Activated T-helper 1 cell treated with anti-CD3 and anti-CD28 coated beads, Interleukin-12 subunit alpha, Interleukin-12 subunit beta, Interleukin-2, Interleukin-4 antibody, amounts not matched to agents 30 ng/mL and 10 ng/mL and 1 ng/mL, durations not matched to agents 14 hours and 24 hours and 36 hours (primary cell): ENCODE measurements around the gene COL6A6. TPM values are rescaled to one million over a fixed set of nuclear protein-coding genes. Genes with fewer than 3 reads are reported as not detected.

Experiments
- DNase-seq: peaks from one replicate; pipeline ENCODE4 v3.0.0; 2021; ENCODE audit warnings: low spot score
- H3K27ac Mint-ChIP-seq: one replicate; pipeline ENCODE4 v1.8.0; 2021; ENCODE audit warnings: mild to moderate bottlenecking, mixed read lengths
- H3K27me3 Mint-ChIP-seq: one replicate; pipeline ENCODE4 v1.8.0; 2022; ENCODE audit warnings: mild to moderate bottlenecking, moderate library complexity, mixed read lengths; ENCODE audit not compliant: insufficient read depth
- H3K36me3 Mint-ChIP-seq: one replicate; pipeline ENCODE4 v1.8.0; 2021; ENCODE audit warnings: low read depth, mixed read lengths
- H3K4me1 Mint-ChIP-seq: one replicate; pipeline ENCODE4 v1.8.0; 2021; ENCODE audit warnings: low read depth, mixed read lengths
- H3K4me3 Mint-ChIP-seq: one replicate; pipeline ENCODE4 v1.8.0; 2021; ENCODE audit warnings: mild to moderate bottlenecking, moderate library complexity, mixed read lengths
- H3K9me3 Mint-ChIP-seq: one replicate; pipeline ENCODE4 v1.8.0; 2021; ENCODE audit warnings: mixed read lengths
- intact Hi-C: fragments of 100-400 bp; cut with micrococcal nuclease; formaldehyde crosslinking; loops from one replicate; pipeline ENCODE4 v1.15.1; 2024
- total RNA-seq: library from RNA; stranded (reverse); gene quantifications from 2 replicates; pipeline ENCODE4 v1.2.3, GENCODE V29; 2022

The COL6A6 gene, protein sequence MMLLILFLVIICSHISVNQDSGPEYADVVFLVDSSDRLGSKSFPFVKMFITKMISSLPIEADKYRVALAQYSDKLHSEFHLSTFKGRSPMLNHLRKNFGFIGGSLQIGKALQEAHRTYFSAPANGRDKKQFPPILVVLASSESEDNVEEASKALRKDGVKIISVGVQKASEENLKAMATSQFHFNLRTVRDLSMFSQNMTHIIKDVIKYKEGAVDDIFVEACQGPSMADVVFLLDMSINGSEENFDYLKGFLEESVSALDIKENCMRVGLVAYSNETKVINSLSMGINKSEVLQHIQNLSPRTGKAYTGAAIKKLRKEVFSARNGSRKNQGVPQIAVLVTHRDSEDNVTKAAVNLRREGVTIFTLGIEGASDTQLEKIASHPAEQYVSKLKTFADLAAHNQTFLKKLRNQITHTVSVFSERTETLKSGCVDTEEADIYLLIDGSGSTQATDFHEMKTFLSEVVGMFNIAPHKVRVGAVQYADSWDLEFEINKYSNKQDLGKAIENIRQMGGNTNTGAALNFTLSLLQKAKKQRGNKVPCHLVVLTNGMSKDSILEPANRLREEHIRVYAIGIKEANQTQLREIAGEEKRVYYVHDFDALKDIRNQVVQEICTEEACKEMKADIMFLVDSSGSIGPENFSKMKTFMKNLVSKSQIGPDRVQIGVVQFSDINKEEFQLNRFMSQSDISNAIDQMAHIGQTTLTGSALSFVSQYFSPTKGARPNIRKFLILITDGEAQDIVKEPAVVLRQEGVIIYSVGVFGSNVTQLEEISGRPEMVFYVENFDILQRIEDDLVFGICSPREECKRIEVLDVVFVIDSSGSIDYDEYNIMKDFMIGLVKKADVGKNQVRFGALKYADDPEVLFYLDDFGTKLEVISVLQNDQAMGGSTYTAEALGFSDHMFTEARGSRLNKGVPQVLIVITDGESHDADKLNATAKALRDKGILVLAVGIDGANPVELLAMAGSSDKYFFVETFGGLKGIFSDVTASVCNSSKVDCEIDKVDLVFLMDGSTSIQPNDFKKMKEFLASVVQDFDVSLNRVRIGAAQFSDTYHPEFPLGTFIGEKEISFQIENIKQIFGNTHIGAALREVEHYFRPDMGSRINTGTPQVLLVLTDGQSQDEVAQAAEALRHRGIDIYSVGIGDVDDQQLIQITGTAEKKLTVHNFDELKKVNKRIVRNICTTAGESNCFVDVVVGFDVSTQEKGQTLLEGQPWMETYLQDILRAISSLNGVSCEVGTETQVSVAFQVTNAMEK (N-terminal part only)
- not detected in 2 replicates for total RNA-seq

DNA sequence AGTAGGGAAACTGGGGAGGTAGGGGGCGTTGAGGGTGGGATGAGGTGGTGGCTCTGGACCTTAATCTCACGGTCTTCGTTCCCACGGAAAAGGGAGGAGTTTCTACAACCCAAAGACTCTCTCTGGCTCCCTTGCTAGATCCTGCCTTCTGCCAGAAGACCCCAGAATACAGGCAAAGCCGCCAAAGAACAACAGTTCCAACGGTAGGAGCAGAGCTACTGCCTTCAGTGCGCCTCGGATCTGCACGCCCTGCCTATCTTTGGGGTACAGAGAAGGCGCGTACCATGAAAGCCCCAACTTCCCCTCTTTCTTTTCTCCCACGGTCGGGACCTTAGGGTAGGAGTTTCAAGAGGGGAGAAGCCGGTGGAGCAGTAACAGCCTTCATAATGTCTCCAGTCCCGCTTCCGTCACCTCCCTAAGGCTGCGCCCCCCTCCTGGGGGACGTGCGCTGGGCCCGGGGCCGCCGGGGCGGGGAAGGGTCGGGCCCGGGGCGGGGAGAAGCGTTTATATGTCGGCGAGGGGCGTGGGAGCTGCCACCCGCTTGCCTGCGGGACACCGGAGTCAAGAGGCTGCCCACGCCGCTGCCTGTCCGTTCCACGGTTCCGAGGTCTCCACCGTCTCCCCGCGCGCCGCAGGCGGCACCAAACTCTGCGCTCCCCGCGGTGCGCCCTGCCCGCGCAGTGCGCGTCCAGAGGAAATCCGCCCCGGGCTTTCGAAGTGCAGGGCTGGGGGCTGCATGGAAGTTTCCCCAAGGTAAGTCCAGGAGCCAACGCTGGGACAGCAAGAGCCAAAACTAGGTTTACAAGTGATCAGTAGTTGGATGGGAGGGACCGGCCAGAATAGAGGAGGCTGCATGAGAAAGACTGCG is at the start of gene COL6A6:
TSS of gene COL6A6 (plus strand) at position 533 of the 868 bp plus-strand sequence. CDS start 43,188 bp downstream, outside the sequence.
- Mint-ChIP-seq H3K9me3 (no peaks in the 10 kb centered on the region), H3K4me3 (no peak within 1 kb of the TSS), H3K27me3 (peaks cover 25% of the 10 kb centered on the region), H3K36me3 (no peaks in the 10 kb centered on the region), H3K27ac (no peak within 1 kb of the TSS), H3K4me1 (no peaks in the 10 kb centered on the region)
- DNase-seq = no peak
- intact Hi-C loops = no loop called here

DNA sequence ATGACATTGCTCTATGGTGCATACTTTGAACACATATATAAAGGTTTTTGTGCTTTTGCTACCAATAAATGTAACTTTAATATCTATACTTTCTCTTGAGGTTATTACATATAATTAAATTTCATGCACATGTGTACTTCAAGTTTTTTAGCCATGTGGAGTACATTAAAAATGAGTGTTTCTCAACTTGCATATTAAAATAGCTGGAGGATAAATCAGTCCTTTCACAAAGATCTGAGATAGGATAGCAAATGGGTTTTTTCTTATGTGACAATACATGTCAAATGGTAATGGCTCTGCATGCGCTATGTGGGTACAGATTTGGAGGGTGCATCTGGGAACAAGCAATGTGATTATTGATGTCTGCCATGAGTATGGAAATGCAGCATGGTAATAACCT is 48.7 kb upstream of the COL6A6 start:
- Mint-ChIP-seq H3K36me3 (no peaks in the 10 kb centered on the region), H3K4me1 (no peaks in the 10 kb centered on the region), H3K27me3 (peaks cover 4% of the 10 kb centered on the region), H3K27ac (no peak overlapping the region), H3K9me3 (no peaks in the 10 kb centered on the region), H3K4me3 (no peak overlapping the region)
- DNase-seq = no peak
- intact Hi-C loops = no loop called here

DNA sequence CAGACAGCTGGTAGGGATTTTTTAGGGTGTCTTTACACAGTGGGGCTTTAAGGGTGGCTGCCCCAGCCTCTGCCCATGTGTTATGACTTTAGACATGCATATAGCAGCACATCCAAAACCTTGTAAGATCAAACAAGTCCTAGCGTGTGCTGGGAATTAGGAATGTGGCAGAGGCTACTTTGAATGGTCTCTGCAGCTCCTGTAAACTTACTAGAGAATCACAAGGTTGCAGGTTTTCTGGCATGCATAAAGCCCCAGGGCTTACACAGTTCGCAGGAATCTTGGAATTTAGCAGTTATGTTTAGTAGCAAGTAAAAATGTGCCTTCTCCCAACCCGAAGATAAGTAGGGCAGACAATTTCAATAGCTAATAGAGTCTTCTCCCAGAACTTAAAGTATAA is 46.9 kb upstream of the COL6A6 start:
- H3K36me3 Mint-ChIP-seq = no peaks in the 10 kb centered on the region
- no peak for DNase-seq
- H3K27me3 Mint-ChIP-seq = peaks cover 4% of the 10 kb centered on the region
- no peaks in the 10 kb centered on the region for H3K9me3 Mint-ChIP-seq
- no peak overlapping the region for H3K4me3 Mint-ChIP-seq
- H3K4me1 Mint-ChIP-seq = no peaks in the 10 kb centered on the region
- intact Hi-C loops = no loop called here
- H3K27ac Mint-ChIP-seq = no peak overlapping the region

DNA sequence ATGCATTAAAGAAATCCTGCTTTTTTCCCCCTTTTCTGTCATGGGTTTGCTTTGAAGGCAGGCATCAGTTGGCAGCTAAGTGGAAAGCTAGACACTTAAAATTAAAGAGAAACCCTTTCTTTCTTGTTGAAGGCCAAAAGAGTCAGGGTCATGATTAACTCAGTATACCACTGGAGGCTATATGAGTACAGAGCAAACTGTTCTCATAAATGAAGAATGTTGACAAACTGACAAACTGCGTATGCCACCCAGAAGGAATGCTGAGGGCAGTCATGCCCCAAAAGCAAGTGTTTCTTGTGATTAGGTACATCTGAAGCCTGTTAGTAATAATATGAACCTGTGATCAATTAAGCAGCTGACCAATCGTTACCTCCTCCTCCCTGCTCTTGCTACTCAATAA is 43.6 kb upstream of the COL6A6 start:
- Mint-ChIP-seq H3K27ac (no peak overlapping the region), H3K4me3 (no peak overlapping the region)

DNA sequence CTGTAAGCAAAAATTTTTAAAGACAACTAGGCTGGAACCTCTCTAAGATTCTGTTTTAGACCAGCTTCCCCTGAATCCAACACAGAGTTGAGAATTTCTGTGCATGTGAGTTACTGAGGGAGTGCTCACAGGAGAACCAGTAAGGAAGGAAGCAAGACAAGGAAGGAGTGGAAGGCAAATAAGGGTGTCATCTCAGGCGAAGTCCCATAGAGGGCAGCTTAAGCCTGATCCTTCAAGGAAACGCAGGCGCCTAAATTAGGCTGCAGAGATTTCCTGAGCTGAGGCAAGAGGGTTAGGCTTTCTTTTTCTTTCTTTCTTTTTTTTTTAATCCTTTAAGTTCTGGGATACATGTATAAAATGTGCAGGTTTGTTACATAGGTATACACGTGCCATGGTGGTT is 36.2 kb upstream of the COL6A6 start:
- H3K36me3 Mint-ChIP-seq = no peaks in the 10 kb centered on the region
- DNase-seq = no peak
- no peaks in the 10 kb centered on the region for H3K27me3 Mint-ChIP-seq
- intact Hi-C loops = no loop called here
- H3K4me1 Mint-ChIP-seq = no peaks in the 10 kb centered on the region
- no peak overlapping the region for H3K27ac Mint-ChIP-seq
- H3K9me3 Mint-ChIP-seq = no peaks in the 10 kb centered on the region
- no peak overlapping the region for H3K4me3 Mint-ChIP-seq

More for the DNA sequence above, 43.6 kb upstream of the COL6A6 start:
- H3K4me1 Mint-ChIP-seq = no peaks in the 10 kb centered on the region
- no peak for DNase-seq
- peaks cover 2% of the 10 kb centered on the region for H3K27me3 Mint-ChIP-seq
- intact Hi-C loops = no loop called here
- H3K36me3 Mint-ChIP-seq = no peaks in the 10 kb centered on the region
- no peaks in the 10 kb centered on the region for H3K9me3 Mint-ChIP-seq

DNA sequence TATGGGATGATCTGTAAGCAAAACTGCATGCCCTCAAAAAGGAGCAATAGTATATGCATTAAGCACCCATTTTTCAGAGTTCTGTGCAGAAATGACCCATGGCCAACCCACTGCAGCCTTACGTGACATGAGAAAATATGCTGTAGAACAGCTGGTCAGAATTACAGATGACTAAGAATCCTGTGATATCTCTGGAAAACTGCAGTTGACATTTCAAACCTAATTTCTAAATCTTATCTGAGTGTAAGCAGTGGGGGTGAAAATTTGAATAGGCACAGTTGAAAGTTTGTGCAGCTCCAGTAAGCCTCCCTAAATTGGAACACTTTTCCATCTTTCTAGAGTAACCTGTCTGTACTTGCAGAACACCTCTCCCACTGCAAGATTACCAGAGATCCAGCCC is 28.7 kb upstream of the COL6A6 start:
- intact Hi-C loops = no loop called here
- H3K27ac Mint-ChIP-seq = no peak overlapping the region

DNA sequence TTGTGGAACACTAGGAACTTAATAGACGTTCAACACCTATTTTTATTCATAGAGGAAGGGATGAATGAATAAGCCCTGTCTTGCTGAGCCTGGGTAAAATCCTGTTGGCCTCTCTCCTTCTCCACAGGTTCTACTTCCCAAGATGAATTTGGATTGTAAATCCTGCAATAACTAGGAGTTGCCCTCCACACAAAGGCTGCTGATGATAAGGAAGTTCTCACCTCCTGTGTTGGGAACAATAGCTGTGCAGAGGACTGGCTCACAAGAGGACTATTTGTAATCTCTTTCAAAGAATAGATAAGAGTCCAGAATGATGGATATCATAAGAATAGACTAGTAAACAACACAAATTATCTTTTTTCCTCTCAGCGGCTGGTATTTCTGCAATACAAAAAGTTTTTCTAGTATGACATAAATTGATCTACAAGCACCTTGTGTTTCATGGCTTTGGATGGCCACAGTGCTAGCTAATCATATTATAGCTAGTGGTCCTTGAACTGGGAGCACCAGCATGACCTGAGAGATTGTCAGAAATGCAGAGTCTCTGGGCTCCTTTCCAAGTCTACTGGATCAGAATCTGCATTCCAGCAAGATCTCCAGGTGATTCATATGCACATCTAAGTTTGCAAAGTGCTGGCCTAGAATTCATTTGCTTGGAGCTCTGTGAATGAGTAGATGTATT is 28.1 kb upstream of the COL6A6 start:
- Mint-ChIP-seq H3K4me1 (no peaks in the 10 kb centered on the region), H3K36me3 (no peaks in the 10 kb centered on the region), H3K4me3 (no peak overlapping the region), H3K27me3 (no peaks in the 10 kb centered on the region), H3K9me3 (no peaks in the 10 kb centered on the region), H3K27ac (no peak overlapping the region)
- intact Hi-C loops = no loop called here
- no peak for DNase-seq

More for the DNA sequence above, 28.7 kb upstream of the COL6A6 start:
- DNase-seq = no peak
- Mint-ChIP-seq H3K27me3 (no peaks in the 10 kb centered on the region), H3K36me3 (no peaks in the 10 kb centered on the region), H3K9me3 (no peaks in the 10 kb centered on the region), H3K4me1 (no peaks in the 10 kb centered on the region), H3K4me3 (no peak overlapping the region)

DNA sequence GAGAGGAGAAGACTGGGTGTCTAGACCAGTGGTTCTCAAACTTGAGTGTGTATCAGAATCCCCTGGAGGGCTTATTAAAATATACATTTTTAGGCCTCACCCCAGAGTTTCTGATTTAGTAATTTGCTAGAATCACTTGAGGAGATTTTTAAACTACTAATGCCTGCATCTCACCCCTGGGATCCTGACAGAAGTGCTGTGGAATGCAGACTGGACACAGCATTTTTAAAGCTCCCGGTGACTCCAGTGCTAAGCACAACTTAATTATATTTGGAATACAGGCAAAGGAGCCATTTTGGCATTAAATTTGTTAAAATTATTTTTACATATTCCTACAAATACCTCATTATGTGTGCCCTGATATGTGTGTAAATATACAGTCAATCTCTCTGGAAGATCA is 26.7 kb upstream of the COL6A6 start:
- intact Hi-C loops = no loop called here
- Mint-ChIP-seq H3K36me3 (no peaks in the 10 kb centered on the region), H3K27ac (no peak overlapping the region), H3K4me1 (no peaks in the 10 kb centered on the region), H3K27me3 (no peaks in the 10 kb centered on the region), H3K9me3 (no peaks in the 10 kb centered on the region), H3K4me3 (no peak overlapping the region)
- no peak for DNase-seq

DNA sequence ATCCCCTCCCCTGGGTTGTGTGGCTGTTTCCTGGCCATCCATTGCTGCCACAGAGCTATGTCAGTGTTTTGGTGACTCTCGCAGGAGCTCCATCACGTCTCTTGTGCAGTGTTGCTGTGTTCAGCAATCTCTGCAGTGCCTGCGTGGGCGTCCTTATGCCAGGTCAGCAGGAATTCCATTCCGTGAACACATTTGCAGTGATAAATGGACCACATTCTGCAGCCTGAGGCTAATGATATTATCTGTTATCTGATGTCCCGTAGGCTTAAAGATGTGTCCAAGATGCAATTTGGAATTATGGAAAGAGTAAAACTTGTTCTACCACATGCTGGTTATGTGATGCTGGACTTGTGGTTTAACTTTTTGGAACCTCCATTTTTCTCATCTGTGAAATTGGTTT is 25.5 kb upstream of the COL6A6 start:
- H3K36me3 Mint-ChIP-seq = no peaks in the 10 kb centered on the region
- H3K27me3 Mint-ChIP-seq = no peaks in the 10 kb centered on the region

DNA sequence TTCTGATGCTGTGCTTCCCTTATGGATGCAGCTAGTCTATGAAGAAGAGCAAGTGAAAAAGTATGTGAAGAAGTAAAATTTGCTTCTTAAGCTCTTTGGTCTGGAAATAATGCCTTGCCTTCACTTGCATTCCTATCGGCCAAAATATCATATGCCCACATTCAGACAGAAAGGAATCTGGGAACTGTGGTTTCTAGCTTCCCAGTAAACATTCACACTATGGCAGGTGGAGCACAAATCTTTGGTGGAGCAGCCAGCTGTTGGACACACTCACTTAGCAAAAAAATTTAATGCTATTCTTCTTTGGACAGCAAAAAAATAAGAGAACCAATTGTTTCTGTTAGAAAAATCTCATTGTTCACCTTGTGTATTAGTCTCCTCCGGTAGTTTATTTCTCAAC is 12.3 kb upstream of the COL6A6 start:
- no peaks in the 10 kb centered on the region for H3K36me3 Mint-ChIP-seq
- H3K4me1 Mint-ChIP-seq = no peaks in the 10 kb centered on the region
- intact Hi-C loops = no loop called here
- H3K27ac Mint-ChIP-seq = no peak overlapping the region
- H3K9me3 Mint-ChIP-seq = no peaks in the 10 kb centered on the region
- no peak for DNase-seq
- H3K27me3 Mint-ChIP-seq = peaks cover 1% of the 10 kb centered on the region
- no peak overlapping the region for H3K4me3 Mint-ChIP-seq

More for the DNA sequence above, 25.5 kb upstream of the COL6A6 start:
- Mint-ChIP-seq H3K9me3 (no peaks in the 10 kb centered on the region), H3K4me3 (no peak overlapping the region), H3K4me1 (no peaks in the 10 kb centered on the region), H3K27ac (no peak overlapping the region)
- intact Hi-C loops = no loop called here
- no peak for DNase-seq

DNA sequence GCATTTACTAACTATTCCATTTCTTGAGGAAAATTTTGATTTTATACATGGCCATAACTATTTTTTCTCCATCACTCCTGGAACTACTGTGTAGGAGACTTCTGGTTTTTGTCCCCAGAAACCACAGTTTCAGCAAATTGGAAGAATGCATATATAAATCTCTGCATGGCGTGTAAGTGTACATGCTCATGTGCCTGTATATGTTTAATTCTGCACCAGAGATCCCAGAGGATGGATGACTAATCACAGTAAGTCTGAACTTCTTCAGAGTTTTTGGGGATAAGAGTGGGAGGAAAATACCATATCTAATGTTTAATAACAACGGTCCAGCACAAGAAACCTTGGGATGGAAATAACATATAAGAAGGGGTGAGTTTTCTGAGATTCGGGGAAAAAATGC is 10.9 kb upstream of the COL6A6 start:
- H3K27ac Mint-ChIP-seq = no peak overlapping the region
- H3K9me3 Mint-ChIP-seq = no peaks in the 10 kb centered on the region
- intact Hi-C loops = no loop called here
- no peaks in the 10 kb centered on the region for H3K36me3 Mint-ChIP-seq
- DNase-seq = no peak
- no peak overlapping the region for H3K4me3 Mint-ChIP-seq
- no peaks in the 10 kb centered on the region for H3K4me1 Mint-ChIP-seq
- H3K27me3 Mint-ChIP-seq = peaks cover 1% of the 10 kb centered on the region

DNA sequence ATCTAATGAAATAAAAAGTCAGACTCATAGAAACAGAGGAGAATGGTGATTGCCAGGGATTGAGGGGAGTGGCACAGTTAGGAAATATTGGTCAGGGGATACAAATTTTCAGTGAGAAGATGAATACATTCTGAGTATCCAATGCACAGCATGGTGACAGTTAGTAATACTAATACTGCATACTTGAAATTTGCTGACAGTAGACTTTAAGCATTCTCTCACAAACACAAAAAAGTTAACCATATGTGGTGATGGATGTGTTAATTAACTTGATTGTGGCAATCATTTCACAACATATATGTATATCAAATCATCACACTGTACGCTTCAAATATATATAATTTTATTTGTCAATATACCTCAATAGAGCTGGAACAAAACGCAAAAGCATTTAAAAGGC is 9.2 kb upstream of the COL6A6 start:
- H3K27ac Mint-ChIP-seq = no peak overlapping the region
- H3K9me3 Mint-ChIP-seq = no peaks in the 10 kb centered on the region
- no peaks in the 10 kb centered on the region for H3K36me3 Mint-ChIP-seq
- no peak for DNase-seq
- H3K4me3 Mint-ChIP-seq = no peak overlapping the region
- no peaks in the 10 kb centered on the region for H3K4me1 Mint-ChIP-seq
- H3K27me3 Mint-ChIP-seq = peaks cover 1% of the 10 kb centered on the region
- intact Hi-C loops = no loop called here
